Measurements from ENCODE around the gene CARD19. TPM values are rescaled to one million over a fixed set of nuclear protein-coding genes. Genes with fewer than 3 reads are reported as not detected.

The CARD19 gene
- total RNA-seq, 2 donors from 2014 or later, result 16.4 to 21.9 TPM

DNA sequence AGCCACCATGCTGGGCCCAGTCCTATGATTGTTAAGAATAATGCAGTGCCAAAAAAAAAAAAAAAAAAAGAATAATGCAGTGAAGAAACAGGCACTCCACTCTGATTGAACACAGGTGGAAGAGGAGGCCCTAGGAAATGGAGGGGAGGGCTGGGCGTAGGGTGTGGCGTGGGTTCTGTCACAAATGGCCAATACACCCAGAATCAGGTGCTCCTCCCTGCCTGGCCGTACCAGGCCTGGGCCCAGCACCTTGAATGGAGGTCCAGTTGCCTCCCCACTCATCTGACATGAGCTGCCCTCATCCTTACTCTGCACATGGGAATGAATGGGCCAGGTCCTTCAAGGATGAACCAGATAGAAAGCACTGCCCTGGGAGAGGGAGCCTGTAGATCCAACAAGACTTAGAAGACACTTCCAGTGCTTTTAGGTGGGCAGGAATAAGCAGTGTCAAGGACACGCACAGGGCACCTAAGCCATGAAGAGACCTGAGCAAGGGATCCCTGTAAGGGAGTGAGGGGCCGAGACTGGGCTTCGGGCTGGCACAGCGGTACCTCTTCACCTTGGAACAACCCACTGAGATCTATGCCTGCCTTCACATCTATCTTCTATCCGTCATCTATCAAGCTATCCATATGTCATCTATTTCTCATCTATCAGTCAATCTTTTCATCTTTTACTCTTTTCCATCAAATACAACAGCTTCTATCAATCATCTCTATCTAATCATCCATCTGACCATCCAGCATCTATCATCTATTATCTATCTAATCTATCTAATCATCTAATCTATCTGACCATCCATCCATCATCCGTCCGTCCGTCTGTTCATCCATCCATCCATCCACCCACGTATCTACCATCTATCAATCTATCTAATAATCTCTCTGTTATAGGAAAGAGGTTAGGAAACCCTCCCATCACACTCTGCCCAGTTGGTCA is 22.2 kb downstream of the CARD19 start:
- Mint-ChIP-seq H3K4me3 (no peak overlapping the region), H3K36me3 (ENCODE audit: low read depth) (no peaks in the 10 kb centered on the region), H3K27ac (no peak overlapping the region), H3K4me1 (peaks cover 16% of the 10 kb centered on the region), H3K9me3 (no peaks in the 10 kb centered on the region), H3K27me3 (ENCODE audit: insufficient read depth) (no peaks in the 10 kb centered on the region)
- no peak overlapping the region for H3K9ac ChIP-seq (ENCODE audit: extremely low read depth, low read length, poor library complexity, severe bottlenecking)
- WGBS, 2 experiments (ENCODE audit: insufficient coverage in 1 of 2, insufficient read length in 1 of 2), result 89 to 97% methylated on average over 9 to 12 of the region's 12 CpGs
- peak; percentile 29 for DNase-seq
- H3K27me3 ChIP-seq (ENCODE audit: control insufficient read depth, insufficient read depth, low read length, poor library complexity, severe bottlenecking), result no peaks in the 10 kb centered on the region
- H3K36me3 ChIP-seq (ENCODE audit: control insufficient read depth, insufficient read depth, low read length), result no peaks in the 10 kb centered on the region
- TF ChIP-seq, protein P1, sequence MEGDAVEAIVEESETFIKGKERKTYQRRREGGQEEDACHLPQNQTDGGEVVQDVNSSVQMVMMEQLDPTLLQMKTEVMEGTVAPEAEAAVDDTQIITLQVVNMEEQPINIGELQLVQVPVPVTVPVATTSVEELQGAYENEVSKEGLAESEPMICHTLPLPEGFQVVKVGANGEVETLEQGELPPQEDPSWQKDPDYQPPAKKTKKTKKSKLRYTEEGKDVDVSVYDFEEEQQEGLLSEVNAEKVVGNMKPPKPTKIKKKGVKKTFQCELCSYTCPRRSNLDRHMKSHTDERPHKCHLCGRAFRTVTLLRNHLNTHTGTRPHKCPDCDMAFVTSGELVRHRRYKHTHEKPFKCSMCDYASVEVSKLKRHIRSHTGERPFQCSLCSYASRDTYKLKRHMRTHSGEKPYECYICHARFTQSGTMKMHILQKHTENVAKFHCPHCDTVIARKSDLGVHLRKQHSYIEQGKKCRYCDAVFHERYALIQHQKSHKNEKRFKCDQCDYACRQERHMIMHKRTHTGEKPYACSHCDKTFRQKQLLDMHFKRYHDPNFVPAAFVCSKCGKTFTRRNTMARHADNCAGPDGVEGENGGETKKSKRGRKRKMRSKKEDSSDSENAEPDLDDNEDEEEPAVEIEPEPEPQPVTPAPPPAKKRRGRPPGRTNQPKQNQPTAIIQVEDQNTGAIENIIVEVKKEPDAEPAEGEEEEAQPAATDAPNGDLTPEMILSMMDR (conservative IDR thresholded peaks at IDR 0.05), result no peak
- H3K4me3 ChIP-seq (ENCODE audit: low read length), result no peak overlapping the region
- H3K9me3 ChIP-seq (ENCODE audit: control insufficient read depth, low read length), result no peaks in the 10 kb centered on the region
- H3K4me1 ChIP-seq (ENCODE audit: control insufficient read depth, insufficient read depth, low read length), result peaks cover 5% of the 10 kb centered on the region
- H3K27ac ChIP-seq (ENCODE audit: low read depth, low read length), result no peak overlapping the region

DNA sequence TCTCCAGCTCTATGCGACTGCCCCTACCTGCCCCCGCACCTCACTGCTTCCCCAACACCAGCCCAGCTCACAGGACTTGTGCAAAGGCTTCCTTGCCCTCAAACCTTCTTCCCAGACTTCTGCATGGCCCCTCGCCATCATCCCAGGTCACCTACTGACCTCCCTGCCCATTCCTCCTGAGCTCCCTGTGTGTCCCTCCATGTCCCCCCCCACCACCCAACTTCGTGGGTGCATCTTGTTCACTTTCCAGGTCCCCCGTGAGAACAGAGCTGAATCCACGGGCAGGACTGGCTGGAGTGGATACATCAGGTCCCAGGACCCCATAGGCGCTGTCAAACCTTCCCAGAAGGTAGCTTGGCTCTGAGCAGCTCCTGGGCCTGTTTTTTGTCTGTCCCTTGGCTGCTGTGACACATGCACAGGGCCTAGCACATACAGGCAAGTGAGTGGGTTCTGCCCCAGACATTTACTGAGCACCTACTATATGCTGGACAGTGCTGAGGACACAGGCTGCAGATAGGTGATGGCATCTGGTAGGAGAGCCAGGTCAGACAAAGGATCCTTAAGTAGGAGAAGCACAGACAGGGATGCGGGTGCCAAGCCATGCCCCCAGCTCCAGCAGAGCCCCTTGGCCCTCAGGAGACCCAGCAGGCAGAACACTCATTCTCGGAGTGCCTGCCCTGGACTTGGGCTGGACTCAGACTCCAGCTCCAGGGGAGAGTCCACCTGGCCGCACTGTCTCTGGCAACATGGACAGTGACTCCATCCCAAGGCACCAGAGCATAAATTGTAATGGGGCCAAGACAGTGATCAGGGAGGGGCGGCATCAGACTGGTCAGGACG is 23.1 kb downstream of the CARD19 start:
- Histone ChIP-seq H3K4me3 (ENCODE audit: low read length) (no peak overlapping the region), H3K4me1 (ENCODE audit: control insufficient read depth, insufficient read depth, low read length) (no peaks in the 10 kb centered on the region), H3K27ac (ENCODE audit: low read depth, low read length) (no peak overlapping the region), H3K36me3 (ENCODE audit: control insufficient read depth, insufficient read depth, low read length) (no peaks in the 10 kb centered on the region), H3K9ac (ENCODE audit: extremely low read depth, low read length, poor library complexity, severe bottlenecking) (no peak overlapping the region), H3K9me3 (ENCODE audit: control insufficient read depth, low read length) (no peaks in the 10 kb centered on the region), H3K27me3 (ENCODE audit: control insufficient read depth, insufficient read depth, low read length, poor library complexity, severe bottlenecking) (no peaks in the 10 kb centered on the region)
- H3K27me3 Mint-ChIP-seq (ENCODE audit: insufficient read depth), result no peaks in the 10 kb centered on the region
- peaks cover 14% of the 10 kb centered on the region for H3K4me1 Mint-ChIP-seq
- peak overlapping the region; percentile 74 for H3K27ac Mint-ChIP-seq
- DNase-seq, result peak; percentile 30
- no peaks in the 10 kb centered on the region for H3K9me3 Mint-ChIP-seq
- WGBS, 2 experiments (ENCODE audit: insufficient coverage in 1 of 2, insufficient read length in 1 of 2), result 91 to 94% methylated on average over 7 to 12 of the region's 12 CpGs
- TF ChIP-seq, protein P1 (conservative IDR thresholded peaks at IDR 0.05), result no peak
- no peaks in the 10 kb centered on the region for H3K36me3 Mint-ChIP-seq (ENCODE audit: low read depth)
- H3K4me3 Mint-ChIP-seq, result no peak overlapping the region

DNA sequence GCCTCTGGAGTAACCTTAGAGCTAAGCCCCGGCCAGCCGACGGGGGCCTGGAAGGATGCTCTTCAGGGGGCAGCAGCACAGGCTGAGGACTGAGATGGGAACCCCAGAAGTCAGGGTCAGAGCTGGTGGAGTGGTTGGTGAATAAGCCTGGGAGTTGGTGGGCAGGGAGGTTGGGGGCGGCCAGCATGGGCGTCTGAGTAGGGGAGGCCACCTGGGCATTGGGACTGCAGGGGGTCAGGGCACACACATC is 23.6 kb downstream of the CARD19 start:
- Mint-ChIP-seq H3K36me3 (ENCODE audit: low read depth) (peaks cover 2% of the 10 kb centered on the region), H3K27ac (peak overlapping the region; percentile 74), H3K9me3 (no peaks in the 10 kb centered on the region), H3K4me3 (no peak overlapping the region), H3K4me1 (peaks cover 8% of the 10 kb centered on the region), H3K27me3 (ENCODE audit: insufficient read depth) (no peaks in the 10 kb centered on the region)
- H3K27ac ChIP-seq (ENCODE audit: low read depth, low read length), result no peak overlapping the region
- no peak overlapping the region for H3K9ac ChIP-seq (ENCODE audit: extremely low read depth, low read length, poor library complexity, severe bottlenecking)
- no peaks in the 10 kb centered on the region for H3K36me3 ChIP-seq (ENCODE audit: control insufficient read depth, insufficient read depth, low read length)
- no peaks in the 10 kb centered on the region for H3K9me3 ChIP-seq (ENCODE audit: control insufficient read depth, low read length)
- no peaks in the 10 kb centered on the region for H3K4me1 ChIP-seq (ENCODE audit: control insufficient read depth, insufficient read depth, low read length)
- H3K4me3 ChIP-seq (ENCODE audit: low read length), result no peak overlapping the region
- DNase-seq, result no peak
- TF ChIP-seq, protein P1 (conservative IDR thresholded peaks at IDR 0.05), result no peak
- H3K27me3 ChIP-seq (ENCODE audit: control insufficient read depth, insufficient read depth, low read length, poor library complexity, severe bottlenecking), result no peaks in the 10 kb centered on the region
- WGBS, 2 experiments (ENCODE audit: insufficient coverage in 1 of 2, insufficient read length in 1 of 2), result 91% methylated on average over 5 of the region's 5 CpGs; no CpG with 5 or more reads in 1 of the 2 experiments
